ENCODE data around the gene RCE1.

The RCE1 gene

DNA sequence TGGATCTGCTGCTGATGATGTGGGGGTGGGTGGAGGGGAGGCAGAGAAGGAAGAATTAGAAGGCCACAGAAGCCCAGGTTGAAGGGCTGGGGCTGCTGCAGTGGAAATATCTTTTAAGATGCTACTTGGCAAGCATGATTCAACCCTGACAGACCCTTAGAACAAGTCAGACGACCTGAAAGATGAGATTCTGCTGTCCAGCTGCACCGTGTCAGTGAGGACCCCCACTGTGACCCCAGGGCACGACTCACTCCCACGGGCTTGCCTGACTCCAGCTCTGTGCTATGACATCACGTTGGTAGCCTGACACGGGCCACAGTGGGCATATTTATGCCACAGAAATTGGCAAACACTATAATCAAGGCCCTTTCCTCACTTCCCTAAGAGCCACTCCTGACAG is 49.7 kb downstream of the RCE1 start:
- ATAC-seq (ENCODE audit: insufficient read depth, low read depth) (no peak), DNase-seq (no peak)
- Histone ChIP-seq H3K79me2 (ENCODE audit: insufficient read depth, low read length) (no peaks in the 10 kb centered on the region), H3K4me3 (ENCODE audit: low read depth in 1 of 2, low read length in 2 of 2) (no peak overlapping the region), H3K4me2 (ENCODE audit: insufficient read depth, low read length) (no peak overlapping the region), H3K4me1 (ENCODE audit: insufficient read depth, low read length) (no peaks in the 10 kb centered on the region), H3K27ac (ENCODE audit: low read length) (no peak overlapping the region), H2AFZ (ENCODE audit: low read depth, low read length) (no peak overlapping the region), H4K20me1 (ENCODE audit: insufficient read depth, low read length) (no peaks in the 10 kb centered on the region; the same call in 1 of the 2 replicates), H3K27me3 (ENCODE audit: insufficient read depth, low read length, poor library complexity) (no peaks in the 10 kb centered on the region), H3K9me3 (ENCODE audit: insufficient read depth, low read length, severe bottlenecking) (no peaks in the 10 kb centered on the region), H3K36me3 (ENCODE audit: insufficient read depth, low read length) (no peaks in the 10 kb centered on the region), H3K9ac (ENCODE audit: low read depth, low read length) (no peak overlapping the region)
- TF ChIP-seq, protein P1, sequence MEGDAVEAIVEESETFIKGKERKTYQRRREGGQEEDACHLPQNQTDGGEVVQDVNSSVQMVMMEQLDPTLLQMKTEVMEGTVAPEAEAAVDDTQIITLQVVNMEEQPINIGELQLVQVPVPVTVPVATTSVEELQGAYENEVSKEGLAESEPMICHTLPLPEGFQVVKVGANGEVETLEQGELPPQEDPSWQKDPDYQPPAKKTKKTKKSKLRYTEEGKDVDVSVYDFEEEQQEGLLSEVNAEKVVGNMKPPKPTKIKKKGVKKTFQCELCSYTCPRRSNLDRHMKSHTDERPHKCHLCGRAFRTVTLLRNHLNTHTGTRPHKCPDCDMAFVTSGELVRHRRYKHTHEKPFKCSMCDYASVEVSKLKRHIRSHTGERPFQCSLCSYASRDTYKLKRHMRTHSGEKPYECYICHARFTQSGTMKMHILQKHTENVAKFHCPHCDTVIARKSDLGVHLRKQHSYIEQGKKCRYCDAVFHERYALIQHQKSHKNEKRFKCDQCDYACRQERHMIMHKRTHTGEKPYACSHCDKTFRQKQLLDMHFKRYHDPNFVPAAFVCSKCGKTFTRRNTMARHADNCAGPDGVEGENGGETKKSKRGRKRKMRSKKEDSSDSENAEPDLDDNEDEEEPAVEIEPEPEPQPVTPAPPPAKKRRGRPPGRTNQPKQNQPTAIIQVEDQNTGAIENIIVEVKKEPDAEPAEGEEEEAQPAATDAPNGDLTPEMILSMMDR (IDR thresholded peaks at IDR 0.05; ENCODE audit: borderline replicate concordance, extremely low read depth, low read length, poor library complexity, severe bottlenecking) = no peak

DNA sequence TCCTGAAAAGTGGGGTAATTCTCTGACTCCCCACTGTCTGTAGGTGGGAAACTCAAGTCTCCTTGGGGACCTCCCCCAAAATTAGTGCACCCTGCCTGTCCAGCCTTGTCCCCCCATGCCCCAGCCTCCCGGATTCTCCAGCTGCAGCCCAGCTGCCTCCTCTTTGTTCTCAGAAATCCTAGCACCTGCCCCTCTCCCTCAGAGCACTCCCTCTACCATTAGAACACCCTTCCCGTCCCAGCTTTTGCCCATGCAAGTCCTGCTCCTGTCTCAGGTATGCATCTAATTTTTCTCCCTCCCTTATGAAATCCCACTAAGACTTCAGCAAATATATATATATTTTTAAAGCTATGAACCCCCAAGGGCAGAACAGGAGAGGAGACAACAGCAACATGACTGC is 50.9 kb downstream of the RCE1 start:
- no peaks in the 10 kb centered on the region for H3K79me2 ChIP-seq (ENCODE audit: insufficient read depth, low read length)
- no peak overlapping the region for H3K4me3 ChIP-seq (ENCODE audit: low read depth in 1 of 2, low read length in 2 of 2)
- ATAC-seq (ENCODE audit: insufficient read depth, low read depth) (no peak), DNase-seq (no peak)
- no peak overlapping the region for H3K27ac ChIP-seq (ENCODE audit: low read length)
- H4K20me1 ChIP-seq (ENCODE audit: insufficient read depth, low read length) = no peaks in the 10 kb centered on the region; the same call in 1 of the 2 replicates
- no peaks in the 10 kb centered on the region for H3K9me3 ChIP-seq (ENCODE audit: insufficient read depth, low read length, severe bottlenecking)
- no peaks in the 10 kb centered on the region for H3K36me3 ChIP-seq (ENCODE audit: insufficient read depth, low read length)
- H3K27me3 ChIP-seq (ENCODE audit: insufficient read depth, low read length, poor library complexity) = no peaks in the 10 kb centered on the region
- no peak overlapping the region for H2AFZ ChIP-seq (ENCODE audit: low read depth, low read length)
- H3K4me1 ChIP-seq (ENCODE audit: insufficient read depth, low read length) = no peaks in the 10 kb centered on the region
- H3K9ac ChIP-seq (ENCODE audit: low read depth, low read length) = no peak overlapping the region
- TF ChIP-seq, protein P1 (IDR thresholded peaks at IDR 0.05; ENCODE audit: borderline replicate concordance, extremely low read depth, low read length, poor library complexity, severe bottlenecking) = no peak
- TF ChIP-seq EZH2 (IDR thresholded peaks at IDR 0.05; ENCODE audit: borderline replicate concordance, low read depth, low read length, severe bottlenecking) = no peak
- H3K4me2 ChIP-seq (ENCODE audit: insufficient read depth, low read length) = no peak overlapping the region

All from DND-41 (cell line).